Measurements from ENCODE around the gene SLC16A10.
"Not testable (repeated sequence)": the region's sequence is repeated elsewhere in the genome, so short reads cannot be mapped to it uniquely, and the experiment has no call there.

DNA sequence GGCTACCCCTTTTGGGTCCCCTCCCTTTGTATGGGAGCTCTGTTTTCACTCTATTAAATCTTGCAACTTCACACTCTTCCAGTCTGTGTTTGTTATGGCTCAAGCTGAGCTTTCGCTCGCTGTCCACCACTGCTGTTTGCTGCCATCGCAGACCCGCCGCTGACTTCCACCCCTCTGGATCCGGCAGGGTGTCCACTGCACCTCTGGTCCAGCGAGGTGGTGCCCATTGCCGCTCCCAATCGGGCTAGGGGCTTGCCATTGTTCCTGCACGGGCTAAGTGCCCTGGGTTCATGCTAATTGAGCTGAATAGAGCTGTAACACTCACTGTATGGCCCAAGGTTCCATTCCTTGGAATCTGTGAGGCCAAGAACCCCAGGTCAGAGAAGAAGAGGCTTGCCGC lies 43.7 kb downstream of the SLC16A10 start:
- TF ChIP-seq SUZ12 (IDR thresholded peaks at IDR 0.05); SP1 (IDR thresholded peaks at IDR 0.05); CTBP1 (IDR thresholded peaks at IDR 0.05; ENCODE audit: borderline replicate concordance); LEF1 (IDR thresholded peaks at IDR 0.05; ENCODE audit: borderline replicate concordance); PKNOX1 (IDR thresholded peaks at IDR 0.05); BHLHE40 (IDR thresholded peaks at IDR 0.05; ENCODE audit: borderline replicate concordance): not testable (repeated sequence)
